NCI-H2171 (cell line): ENCODE data around the gene RBM42.

Source experiments
- DNase-seq: peaks from one replicate; lab custom pipeline; 2025; lab: John Stamatoyannopoulos, UW

Gene RBM42

DNA sequence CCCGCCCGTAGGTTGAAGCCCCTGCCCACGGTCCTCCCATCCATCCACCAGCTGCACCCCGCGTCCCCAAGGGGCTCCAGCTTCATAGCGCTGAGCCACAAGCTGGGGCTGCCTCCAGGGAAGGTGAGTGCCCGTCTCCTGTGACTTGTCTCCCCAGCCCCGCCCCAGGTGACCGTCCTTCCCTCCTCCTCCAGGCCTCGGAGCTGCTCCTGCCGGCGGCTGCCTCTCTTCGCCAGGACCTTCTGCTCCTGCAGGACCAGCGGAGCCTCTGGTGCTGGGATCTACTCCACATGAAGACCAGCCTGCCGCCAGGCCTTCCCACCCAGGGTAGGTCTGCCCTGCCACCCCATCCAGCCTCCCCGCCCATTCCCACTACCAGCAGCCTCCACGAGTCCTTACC, 8.8 kb upstream of the RBM42 start:
- DNase-seq: no peak

DNA sequence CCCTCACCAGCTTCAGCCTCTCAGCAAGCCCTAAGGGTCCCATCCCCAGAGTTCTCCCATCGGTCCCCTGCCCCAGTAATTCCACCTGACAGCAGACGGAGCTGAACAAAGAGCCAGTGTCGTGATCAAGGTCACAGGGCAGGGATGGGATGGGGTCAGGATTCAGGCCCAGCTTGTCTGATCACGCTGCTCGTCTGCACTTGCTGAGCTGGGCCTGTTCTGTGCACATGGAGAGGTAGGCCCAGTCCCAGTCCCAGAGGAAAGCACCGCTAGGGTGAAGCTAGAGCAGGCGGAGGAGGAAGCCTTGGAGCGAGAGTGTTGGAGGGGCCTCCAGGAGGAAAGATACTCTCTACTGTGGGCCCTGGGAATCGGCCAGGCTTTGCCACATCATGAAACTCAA, 7.1 kb upstream of the RBM42 start:
- no peak for DNase-seq

DNA sequence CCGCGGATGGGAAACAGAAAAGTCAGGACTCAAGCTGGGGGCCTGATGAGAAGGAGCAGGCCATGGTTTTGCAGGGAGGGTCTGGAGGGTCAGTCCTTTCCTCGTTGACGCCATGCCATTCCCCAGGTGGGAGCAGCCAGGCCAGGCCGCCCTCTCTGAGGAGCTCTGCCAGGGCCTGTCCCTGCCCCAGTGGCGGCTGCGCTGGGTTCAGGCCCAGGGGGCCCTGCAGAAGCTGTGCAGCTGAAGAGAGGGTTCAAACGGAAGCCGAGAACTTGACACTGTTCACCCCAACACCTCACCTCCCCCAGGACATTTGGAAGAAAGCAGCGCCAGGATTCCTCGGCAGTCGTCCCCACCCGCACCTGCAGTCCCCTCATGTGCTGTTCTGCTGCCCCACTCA, 6.1 kb upstream of the RBM42 start:
- no peak for DNase-seq

DNA sequence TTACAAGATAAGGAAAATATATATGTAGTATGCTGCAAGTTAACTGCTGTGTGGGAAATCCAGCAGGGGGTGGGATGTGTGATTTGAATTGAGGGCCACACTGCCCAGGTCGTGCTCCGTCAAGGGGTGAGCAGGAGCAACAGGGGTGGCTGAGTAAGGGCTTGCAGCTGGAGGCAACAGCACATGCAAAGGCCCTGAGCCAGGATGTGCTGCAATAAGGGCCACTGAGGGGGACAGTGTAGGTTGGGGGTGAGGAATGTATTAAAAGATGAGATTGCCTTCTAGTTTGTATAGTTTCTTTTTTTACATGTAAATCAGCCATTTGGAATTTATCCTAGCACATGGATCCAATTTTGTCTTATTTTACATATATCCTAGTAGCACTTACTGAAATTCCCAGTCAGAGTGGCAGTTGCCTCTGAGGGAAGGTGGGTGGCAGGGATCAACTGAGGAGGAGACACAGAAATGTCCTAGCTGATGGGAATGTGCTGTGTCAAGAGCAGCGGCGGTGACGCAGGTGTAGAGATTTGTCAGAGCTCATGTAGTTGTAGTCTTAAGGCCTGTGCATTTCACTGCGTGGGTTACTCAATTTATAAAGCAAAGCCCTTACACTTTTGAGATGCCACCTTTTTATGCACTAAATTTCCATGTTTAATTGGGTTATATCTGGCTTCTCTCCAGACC, 5.4 kb upstream of the RBM42 start:
- no peak for DNase-seq

DNA sequence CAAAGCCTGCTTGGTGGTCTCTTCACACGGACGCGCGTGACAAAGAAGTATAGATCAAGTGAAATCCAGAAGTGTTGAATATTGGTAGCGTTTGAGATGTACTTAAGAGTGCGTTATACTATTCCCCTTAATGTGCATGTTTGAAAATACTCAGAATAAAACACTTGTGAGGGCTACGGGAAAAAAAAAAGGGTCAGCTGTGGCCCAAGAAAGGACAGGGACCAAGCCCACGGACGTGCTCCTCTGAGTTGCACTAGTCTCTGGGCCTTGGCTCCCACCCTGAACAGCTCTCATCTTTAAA, 622 bp upstream of the RBM42 start:
- no peak for DNase-seq

DNA sequence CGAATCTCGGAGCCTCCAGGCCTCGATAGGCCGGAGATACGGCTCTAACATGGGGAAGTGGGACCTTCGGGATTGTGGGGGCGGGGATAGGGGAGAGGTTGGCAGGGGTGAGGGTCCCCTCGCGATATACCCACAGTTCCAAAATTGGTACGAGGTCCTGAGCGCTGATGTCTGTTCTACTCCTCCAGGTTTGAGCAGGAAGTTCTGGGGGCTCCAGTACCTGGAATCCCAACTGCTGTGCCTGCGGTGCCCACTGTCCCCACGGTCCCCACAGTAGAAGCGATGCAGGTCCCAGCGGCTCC, 447 bp downstream of the RBM42 start:
- no peak for DNase-seq

DNA sequence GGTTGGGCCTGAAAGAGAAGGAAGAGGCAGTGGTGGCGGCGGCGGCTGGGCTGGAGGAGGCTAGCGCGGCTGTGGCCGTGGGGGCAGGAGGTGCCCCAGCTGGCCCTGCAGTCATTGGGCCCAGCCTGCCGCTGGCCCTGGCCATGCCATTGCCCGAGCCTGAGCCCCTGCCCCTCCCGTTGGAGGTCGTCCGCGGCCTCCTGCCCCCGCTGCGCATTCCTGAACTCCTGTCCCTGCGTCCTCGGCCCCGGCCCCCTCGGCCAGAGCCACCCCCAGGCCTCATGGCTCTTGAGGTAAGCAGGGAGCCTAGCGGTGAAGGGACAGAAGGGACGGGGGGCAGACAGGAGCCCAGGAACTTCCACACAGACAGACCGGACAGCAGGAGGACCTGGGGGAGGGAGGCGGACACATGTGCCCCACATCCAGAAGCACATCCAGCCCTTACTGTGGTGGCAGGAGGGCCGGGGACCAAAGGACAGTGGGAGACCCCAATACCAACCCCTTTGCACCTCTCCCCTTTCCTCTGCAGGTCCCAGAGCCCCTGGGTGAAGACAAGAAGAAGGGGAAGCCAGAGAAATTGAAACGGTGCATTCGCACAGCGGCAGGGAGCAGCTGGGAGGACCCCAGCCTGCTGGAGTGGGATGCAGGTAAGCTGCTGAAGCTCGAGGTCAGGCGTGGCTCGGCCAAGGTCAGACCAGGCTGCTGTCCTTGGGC, 5.0 kb downstream of the RBM42 start:
- DNase-seq: no peak

DNA sequence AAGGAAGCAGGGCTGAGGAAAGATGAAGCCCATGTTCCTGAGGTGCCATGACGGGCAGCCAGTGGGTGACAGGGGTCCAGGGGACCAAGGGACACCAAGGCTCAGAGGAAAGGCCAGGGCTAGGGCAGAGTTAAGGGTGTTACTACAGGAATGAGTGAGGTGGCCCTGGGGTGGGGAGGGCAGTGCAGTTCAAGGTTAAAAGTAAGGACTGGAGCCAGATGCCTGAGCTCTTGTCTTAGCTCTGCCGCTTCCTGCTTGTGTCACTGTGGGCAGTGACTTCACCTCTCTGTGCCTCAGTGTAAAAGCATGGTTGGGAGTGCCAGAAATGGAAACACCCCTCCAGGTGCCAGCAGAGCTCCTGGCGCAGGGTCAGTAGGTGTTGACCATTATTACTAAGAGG, 7.8 kb downstream of the RBM42 start:
- no peak for DNase-seq

DNA sequence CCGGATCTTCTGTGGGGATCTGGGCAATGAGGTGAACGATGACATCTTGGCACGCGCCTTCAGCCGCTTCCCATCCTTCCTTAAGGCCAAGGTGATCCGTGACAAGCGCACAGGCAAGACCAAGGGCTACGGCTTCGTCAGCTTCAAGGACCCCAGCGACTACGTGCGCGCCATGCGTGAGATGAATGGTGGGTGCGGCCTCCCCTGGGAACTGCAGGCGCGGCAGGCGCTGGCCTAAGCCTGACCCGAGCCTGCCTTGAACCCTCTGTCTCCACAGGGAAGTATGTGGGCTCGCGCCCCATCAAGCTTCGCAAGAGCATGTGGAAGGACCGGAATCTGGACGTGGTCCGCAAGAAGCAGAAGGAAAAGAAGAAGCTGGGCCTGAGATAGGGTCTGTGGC, 8.3 kb downstream of the RBM42 start:
- DNase-seq: no peak

DNA sequence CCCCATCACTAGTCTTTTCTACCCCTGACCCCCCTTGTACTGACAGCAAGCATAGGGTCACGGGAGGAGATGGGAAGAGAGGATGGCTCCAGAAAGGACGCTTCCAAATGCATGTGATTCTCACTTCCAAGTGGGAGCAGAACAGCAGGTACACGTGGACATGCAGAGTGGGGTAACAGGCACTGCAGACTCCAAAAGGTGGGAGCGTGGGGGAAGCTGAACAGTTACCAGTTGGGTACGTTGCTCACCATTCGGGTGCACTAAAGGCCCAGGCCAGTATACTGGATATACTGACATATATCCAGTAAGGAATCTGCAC, 10.4 kb downstream of the RBM42 start:
- DNase-seq: no peak

DNA sequence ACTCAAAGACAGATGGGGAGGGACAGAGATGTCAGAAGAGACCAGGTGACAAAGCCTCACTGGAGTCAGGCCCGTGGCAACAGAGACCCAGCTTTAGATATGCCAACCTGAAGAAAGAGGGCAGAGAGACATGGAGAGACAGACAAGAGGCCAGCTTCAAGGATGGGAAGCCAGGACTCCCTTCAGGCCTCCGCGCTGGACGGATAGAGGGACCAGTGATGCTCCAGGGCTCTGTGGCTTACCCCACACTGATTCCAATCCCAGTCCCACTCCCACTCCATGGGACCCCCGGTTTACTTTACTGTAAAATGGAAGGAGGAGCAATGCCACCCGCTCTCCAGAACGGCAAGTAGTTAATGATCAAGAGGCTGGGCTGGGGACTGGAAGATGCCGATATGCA, 11.0 kb downstream of the RBM42 start:
- DNase-seq: no peak

DNA sequence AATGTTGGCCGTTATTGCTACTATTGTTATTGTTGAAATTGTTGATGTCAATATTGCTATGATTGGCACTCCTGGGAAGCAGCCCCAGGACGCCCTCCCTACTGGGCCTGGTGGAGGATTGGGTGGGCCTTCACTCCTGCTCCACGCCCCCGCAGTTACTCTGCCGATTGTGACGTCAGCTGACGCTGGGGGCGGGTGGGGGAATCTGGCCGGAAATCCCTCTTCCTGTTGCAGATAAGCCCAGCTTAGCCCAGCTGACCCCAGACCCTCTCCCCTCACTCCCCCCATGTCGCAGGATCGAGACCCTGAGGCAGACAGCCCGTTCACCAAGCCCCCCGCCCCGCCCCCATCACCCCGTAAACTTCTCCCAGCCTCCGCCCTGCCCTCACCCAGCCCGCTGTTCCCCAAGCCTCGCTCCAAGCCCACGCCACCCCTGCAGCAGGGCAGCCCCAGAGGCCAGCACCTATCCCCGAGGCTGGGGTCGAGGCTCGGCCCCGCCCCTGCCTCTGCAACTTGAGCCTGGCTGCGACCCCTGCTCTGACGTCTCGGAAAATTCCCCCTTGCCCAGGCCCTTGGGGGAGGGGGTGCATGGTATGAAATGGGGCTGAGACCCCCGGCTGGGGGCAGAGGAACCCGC, 12.8 kb downstream of the RBM42 start, which contains the start of gene ETV2:
Gene ETV2 (plus strand): TSS at position 231 of the 637 bp plus-strand sequence. CDS start 716 bp downstream, outside the sequence.
- DNase-seq: no peak

DNA sequence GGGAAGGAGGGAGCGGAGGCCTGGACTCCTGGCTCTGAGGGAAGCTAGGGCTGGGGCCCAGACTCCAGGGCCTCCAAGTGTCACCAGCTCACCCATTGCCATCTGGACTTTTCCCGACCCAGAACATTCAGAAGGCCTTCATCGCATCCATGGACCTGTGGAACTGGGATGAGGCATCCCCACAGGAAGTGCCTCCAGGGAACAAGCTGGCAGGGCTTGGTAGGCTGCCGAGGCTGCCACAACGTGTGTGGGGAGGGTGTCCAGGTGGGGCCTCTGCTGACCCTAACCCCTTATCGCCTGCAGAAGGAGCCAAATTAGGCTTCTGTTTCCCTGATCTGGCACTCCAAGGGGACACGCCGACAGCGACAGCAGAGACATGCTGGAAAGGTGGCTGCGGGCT, 13.5 kb downstream of the RBM42 start:
- no peak for DNase-seq

DNA sequence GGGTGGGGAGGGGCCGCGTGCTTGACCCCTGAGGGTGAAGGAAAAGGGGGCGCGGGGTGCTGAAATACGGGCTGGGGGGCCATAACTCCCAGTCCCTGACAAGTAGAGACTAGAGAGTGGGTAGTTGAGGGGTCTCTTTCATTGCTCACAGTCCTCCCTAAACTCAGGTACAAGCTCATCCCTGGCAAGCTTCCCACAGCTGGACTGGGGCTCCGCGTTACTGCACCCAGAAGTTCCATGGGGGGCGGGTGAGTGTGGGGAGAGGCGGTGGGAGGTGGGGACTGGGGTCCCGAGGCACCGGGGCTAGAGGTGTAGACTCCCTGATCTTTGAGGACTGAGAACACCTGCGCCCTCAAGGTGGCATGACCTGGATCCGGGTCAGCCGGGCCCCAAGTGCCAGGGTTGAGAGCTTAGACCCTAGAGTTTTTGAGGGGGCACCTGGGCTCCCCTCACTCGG, 14.0 kb downstream of the RBM42 start:
- no peak for DNase-seq

DNA sequence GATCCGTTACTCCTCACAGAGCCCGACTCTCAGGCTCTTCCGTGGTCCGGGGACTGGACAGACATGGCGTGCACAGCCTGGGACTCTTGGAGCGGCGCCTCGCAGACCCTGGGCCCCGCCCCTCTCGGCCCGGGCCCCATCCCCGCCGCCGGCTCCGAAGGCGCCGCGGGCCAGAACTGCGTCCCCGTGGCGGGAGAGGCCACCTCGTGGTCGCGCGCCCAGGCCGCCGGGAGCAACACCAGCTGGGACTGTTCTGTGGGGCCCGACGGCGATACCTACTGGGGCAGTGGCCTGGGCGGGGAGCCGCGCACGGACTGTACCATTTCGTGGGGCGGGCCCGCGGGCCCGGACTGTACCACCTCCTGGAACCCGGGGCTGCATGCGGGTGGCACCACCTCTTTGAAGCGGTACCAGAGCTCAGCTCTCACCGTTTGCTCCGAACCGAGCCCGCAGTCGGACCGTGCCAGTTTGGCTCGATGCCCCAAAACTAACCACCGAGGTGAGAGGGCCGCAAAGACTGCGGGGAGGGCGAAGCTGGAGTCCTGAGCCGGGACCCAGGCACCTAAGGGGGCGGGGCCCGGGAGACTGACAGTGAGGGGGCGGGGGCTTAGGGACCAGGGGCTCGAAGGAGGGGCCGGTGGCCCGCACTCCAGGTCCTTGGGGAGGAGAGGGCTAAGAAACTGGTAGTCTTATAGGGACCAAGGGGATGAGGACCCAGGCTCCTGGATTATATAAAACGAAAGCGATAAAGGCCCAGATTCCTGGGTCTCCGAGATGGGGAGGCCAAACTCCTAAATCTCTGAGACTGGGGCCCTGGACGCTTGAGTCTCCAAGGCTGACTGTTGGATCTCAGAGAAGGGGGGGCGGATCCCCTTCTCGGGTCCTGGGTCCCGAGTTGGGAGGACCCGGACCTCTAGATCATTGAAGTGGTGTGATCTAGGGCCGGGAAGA, 14.7 kb downstream of the RBM42 start:
- DNase-seq: peak; percentile 84

DNA sequence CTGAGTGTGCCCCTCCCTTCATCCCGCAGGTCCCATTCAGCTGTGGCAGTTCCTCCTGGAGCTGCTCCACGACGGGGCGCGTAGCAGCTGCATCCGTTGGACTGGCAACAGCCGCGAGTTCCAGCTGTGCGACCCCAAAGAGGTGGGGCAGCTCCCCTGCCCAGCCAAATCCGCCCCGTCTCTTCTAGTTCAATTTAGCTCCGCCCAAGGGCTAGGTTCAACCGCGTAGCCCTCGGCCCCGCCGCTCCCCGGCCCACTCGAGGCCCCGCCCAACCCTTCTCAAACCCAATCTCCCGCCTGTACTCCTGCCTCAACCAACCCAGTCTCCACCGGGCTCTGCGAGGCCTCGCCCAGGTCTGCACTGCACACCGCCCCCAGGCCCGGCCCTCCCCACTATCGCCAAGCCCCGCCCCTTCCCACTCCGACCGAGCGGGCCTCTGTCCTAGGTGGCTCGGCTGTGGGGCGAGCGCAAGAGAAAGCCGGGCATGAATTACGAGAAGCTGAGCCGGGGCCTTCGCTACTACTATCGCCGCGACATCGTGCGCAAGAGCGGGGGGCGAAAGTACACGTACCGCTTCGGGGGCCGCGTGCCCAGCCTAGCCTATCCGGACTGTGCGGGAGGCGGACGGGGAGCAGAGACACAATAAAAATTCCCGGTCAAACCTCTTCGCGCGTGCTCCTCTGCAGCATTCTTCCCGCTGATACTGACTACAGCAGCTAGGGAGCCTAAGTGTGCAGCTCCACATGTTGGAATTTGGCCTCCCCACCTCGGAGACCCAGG, 15.6 kb downstream of the RBM42 start:
- peak; percentile 88 for DNase-seq

DNA sequence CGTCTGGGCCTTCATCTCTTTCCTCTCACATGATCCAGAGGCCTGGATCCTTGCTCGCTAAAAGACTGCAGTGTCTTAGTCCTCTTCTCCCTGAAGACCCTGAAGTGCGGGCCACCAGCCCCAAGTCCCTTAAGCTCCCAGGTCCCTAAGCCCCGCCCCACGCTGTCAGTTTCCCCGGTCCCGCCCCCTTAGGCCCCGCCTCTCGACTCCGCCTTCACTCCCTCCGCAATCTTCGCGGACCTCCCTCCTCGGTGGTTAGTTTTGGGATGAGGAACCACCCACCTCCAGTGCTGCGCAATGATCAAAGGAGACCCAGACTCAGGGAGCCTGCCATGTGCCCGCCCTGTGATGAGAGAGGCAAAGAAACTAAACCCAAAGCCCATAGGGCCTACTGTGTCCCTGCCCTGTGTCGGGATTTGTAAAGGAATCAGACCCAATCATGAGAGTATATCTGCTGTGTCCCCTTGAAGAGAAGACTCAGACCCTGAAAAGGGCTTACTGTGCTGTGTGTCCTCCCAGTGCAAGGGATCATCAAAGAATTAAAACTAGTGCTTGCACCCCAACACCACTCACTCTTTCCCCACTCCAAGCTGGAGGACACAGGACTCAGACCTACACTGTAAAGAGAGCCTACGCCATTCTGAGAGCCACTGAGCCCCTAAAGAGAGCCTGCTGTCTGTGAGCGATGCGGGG, 16.3 kb downstream of the RBM42 start:
- DNase-seq: peak; percentile 59

DNA sequence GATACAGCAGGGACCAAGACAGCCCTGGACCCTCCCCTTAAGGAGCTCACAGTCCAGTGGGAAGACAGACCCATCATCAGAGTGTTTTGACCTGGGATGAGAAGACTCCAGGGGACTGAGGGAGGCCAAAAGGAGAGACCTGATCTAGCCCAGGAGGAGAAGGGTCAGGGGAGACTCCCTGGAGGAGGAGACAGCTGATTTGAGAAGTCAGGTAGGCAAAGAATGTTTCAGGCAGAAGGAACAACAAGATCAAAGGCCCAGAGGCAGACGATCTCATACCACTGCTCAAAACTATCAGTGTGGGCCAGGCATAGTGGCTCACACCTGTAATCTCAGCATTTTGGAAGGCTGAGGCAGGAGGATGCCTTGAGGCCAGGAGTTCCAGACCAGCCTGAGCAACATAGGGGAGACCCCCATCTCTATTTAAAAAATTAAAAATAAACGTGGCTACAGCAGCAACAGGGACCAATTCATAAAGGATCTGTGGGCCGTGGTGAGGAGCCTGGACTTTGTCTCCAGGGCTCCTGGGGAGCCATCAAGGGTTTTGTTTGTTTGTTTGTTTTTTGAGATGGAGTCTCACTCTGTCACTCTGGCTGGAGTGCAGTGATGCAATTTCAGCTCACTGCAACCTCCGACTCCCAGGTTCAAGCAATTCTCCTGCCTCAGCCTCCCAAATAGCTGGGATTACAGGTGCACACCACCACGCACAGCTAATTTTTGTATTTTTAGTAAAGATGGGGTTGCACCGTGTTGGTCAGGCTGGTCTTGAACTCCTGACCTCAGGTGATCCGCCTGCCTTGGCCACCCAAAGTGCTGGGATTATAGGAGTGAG, 17.1 kb downstream of the RBM42 start:
- DNase-seq: no peak

DNA sequence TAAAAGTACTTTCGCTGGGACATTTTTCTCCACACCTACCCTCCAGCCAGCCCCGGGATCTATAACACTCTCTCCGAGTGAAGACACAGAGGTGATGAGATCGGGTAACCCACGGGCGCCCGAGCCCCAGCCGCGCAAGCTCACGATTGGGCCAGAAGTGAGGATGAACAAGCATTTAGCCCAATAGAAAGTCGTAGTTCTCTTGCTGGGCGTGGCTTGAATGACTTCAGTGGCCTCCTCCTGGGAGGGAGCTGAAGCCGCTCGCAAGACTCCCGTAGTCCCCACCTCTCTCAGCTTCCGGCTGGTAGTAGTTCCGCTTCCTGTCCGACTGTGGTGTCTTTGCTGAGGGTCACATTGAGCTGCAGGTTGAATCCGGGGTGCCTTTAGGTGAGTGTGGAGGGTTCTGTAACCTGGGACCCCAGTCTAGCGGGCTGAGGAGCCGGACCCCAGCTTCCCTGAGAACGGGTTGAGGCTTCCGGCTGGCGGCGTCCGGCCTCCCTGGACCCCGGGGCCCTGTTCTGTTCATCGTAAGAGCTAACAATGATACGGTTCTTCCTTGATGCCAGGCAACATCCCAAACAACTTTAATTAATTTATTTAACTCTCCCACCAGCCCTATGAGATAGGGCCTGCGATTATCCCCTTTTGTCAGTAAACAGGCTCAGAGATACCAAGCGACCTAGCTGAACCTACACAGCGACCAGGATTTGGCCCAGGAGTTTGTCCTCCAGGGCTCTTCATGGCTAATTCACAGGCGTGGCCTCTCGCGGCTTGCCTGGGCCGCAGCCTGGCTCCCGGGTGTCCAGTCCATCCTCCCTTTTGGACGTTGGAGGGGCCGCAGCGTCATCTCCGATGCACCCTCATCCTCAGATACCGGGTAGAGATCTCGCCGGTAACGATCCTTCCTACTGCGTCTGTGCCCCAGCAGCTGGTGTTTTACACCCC, 19.5 kb downstream of the RBM42 start, which contains the start of gene COX6B1:
Gene COX6B1 (plus strand): TSS at position 307 of the 945 bp plus-strand sequence. CDS start 2,921 bp downstream, outside the sequence.
- DNase-seq: peak; percentile 97
